ENCODE measurements around the gene TMTC1. TPM values are rescaled to one million over a fixed set of nuclear protein-coding genes. Genes with fewer than 3 reads are reported as not detected.

TMTC1 gene
- total RNA-seq, 6 experiments from 2014 or later = not detected

GRCh38 chr12:29614694-29615325 is 168.9 kb downstream of the TMTC1 start:
- H3K9me3 Mint-ChIP-seq = peaks cover 33% of the 10 kb centered on the region
- TF ChIP-seq CTCF (IDR thresholded peaks at IDR 0.05) = no peak
- DNase-seq = no peak
- H3K27ac Mint-ChIP-seq = no peak overlapping the region
- H3K4me1 Mint-ChIP-seq (ENCODE audit: low read depth) = no peaks in the 10 kb centered on the region
- no peaks in the 10 kb centered on the region for H3K36me3 Mint-ChIP-seq (ENCODE audit: low read depth)
- H3K27me3 Mint-ChIP-seq (ENCODE audit: insufficient read depth) = no peaks in the 10 kb centered on the region
- no peak overlapping the region for H3K4me3 Mint-ChIP-seq

- Mint-ChIP-seq H3K27me3 (ENCODE audit: insufficient read depth) (no peaks in the 10 kb centered on the region), H3K4me1 (ENCODE audit: low read depth) (no peaks in the 10 kb centered on the region), H3K27ac (no peak overlapping the region), H3K36me3 (ENCODE audit: low read depth) (no peaks in the 10 kb centered on the region), H3K9me3 (peaks cover 31% of the 10 kb centered on the region), H3K4me3 (no peak overlapping the region)
- DNase-seq = no peak
- TF ChIP-seq CTCF (IDR thresholded peaks at IDR 0.05) = no peak
Measured at GRCh38 chr12:29612912-29613311, 170.8 kb downstream of the TMTC1 start.

DNA sequence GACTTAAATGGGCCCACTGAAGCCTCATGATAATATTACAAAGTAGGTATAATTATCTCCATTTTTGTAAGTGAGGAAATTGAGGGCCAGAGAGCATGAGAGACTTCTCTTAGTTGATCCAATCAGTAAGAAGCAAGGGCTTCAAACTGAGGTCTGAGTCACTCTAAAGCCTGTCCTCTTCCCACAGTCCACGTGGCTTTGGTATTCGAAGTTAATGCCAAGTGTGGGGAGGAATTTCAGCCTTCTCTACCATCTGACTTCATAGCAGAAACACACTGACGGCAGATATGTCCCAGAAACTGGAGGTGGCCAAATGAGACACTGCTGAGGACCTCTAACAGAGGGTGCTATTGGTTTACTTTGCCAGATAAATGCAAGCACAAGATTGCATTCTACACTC is 171.8 kb downstream of the TMTC1 start:
- Mint-ChIP-seq H3K9me3 (peaks cover 21% of the 10 kb centered on the region), H3K27me3 (ENCODE audit: insufficient read depth) (no peaks in the 10 kb centered on the region), H3K4me1 (ENCODE audit: low read depth) (no peaks in the 10 kb centered on the region), H3K4me3 (no peak overlapping the region), H3K36me3 (ENCODE audit: low read depth) (no peaks in the 10 kb centered on the region), H3K27ac (no peak overlapping the region)
- no peak for TF ChIP-seq CTCF (IDR thresholded peaks at IDR 0.05)
- DNase-seq = no peak

DNA sequence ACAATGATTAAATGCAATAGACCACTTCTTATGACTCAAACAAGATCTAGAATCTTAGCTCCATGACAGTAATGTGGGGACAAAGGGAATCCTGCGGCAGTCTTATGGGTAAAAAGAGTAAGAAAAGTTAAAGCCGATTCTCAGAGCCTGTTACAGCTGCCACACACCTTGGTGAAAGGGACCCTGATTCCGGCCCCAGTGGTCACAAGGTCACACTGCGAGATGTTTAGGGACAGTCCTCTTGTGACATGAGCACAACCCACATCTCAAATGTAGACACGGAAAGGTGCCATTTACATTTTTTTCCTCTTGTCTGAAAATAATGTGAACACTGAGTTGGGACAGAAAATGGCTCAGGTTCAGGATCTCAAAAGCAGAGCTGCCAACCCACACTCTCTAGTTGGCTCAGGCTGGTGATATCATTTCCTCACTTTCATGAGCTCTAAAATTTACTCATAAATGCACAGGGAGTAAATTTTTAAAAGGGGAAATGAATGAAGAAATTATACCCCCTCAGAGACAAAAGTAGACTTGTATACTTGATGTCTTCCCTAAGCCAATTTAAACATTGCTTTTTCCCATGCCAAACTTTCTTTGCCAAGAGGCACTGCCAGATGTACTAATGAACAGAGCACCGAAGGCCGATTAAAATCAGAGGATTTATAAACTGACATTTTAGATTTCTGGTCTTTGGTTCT is 173.1 kb downstream of the TMTC1 start:
- no peaks in the 10 kb centered on the region for H3K4me1 Mint-ChIP-seq (ENCODE audit: low read depth)
- H3K4me3 Mint-ChIP-seq = no peak overlapping the region
- no peak for TF ChIP-seq CTCF (IDR thresholded peaks at IDR 0.05)
- no peak overlapping the region for H3K27ac Mint-ChIP-seq
- H3K36me3 Mint-ChIP-seq (ENCODE audit: low read depth) = no peaks in the 10 kb centered on the region
- H3K27me3 Mint-ChIP-seq (ENCODE audit: insufficient read depth) = no peaks in the 10 kb centered on the region
- peaks cover 20% of the 10 kb centered on the region for H3K9me3 Mint-ChIP-seq
- DNase-seq = no peak

DNA sequence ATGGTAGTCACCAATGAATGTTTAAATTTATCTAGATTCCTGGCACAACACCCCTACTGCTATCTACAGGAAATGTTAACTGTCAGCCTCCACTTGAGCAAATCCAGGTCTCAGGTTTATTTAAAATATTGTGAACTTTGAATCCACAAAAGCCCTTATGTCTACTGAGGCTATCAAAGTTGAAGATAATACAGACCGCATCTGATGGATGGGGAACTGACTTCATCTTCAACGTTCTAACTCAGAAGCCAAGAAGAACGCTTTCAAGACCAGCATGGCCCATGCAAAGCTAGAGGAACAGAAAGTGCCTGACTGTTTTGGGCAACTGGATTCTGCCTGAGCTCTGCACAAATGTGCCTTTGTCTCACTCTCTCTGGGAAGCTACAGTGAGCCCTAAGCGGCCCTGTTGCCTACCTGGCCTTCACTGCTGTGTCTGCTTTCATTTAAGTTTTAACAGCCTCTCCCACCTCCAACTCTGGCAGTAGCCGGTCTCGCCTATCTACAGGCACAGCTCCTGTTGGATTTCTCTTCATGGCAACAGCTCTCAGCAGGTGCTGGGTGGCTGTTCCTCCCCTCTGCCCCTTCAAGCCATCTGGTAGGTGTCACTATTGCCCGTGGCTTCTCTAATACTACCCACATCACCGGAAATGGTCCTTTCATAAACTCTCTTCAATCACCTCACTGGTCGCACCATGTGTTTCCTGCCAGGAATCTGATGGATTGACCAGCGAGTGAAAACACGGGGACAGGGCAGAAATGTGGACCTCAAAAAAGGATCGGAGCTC is 174.1 kb downstream of the TMTC1 start:
- no peak for TF ChIP-seq CTCF (IDR thresholded peaks at IDR 0.05)
- Mint-ChIP-seq H3K4me3 (no peak overlapping the region), H3K27ac (no peak overlapping the region), H3K9me3 (peaks cover 20% of the 10 kb centered on the region), H3K4me1 (ENCODE audit: low read depth) (no peaks in the 10 kb centered on the region), H3K36me3 (ENCODE audit: low read depth) (no peaks in the 10 kb centered on the region), H3K27me3 (ENCODE audit: insufficient read depth) (no peaks in the 10 kb centered on the region)
- no peak for DNase-seq

Data from HFFc6 (cell line).